Neuronal stem cell (in vitro differentiated cells): ENCODE results near the gene TMEM37.

Experiments
- DNase-seq: peaks from one replicate; pipeline ENCODE4 v3.0.0-alpha.2; 2013; ENCODE audit warnings: low spot score
- H2AFZ ChIP-seq: one replicate; pipeline ENCODE4 v1.6.1; 2013; ENCODE audit warnings: mild to moderate bottlenecking, low read length, inconsistent platforms
- H2AK5ac ChIP-seq: 2 replicates; pipeline ENCODE4 v1.6.1; 2013; ENCODE audit warnings: low read depth, mild to moderate bottlenecking, inconsistent platforms, low read length, moderate library complexity, mixed read lengths
- H2BK120ac ChIP-seq: 2 replicates; pipeline ENCODE4 v1.6.1; 2013; ENCODE audit warnings: low read depth, mild to moderate bottlenecking, inconsistent platforms, low read length, moderate library complexity, mixed read lengths
- H2BK12ac ChIP-seq: one replicate; pipeline ENCODE4 v1.6.1; 2013; ENCODE audit warnings: low read length, inconsistent platforms
- H2BK15ac ChIP-seq: 2 replicates; pipeline ENCODE4 v1.6.1; 2013; ENCODE audit warnings: mild to moderate bottlenecking, low read length, inconsistent platforms, mixed read lengths
- H2BK5ac ChIP-seq: one replicate; pipeline ENCODE4 v1.6.1; 2013; ENCODE audit warnings: inconsistent platforms, mild to moderate bottlenecking, low read length, moderate library complexity
- H3K14ac ChIP-seq: one replicate; pipeline ENCODE4 v1.6.1; 2013; ENCODE audit warnings: low read length, inconsistent platforms
- H3K18ac ChIP-seq: 2 replicates; pipeline ENCODE4 v1.6.1; 2013; ENCODE audit warnings: low read length, inconsistent platforms
- H3K23ac ChIP-seq: 2 replicates; pipeline ENCODE4 v1.6.1; 2013; ENCODE audit warnings: low read depth, mild to moderate bottlenecking, mixed read lengths, low read length, inconsistent platforms; ENCODE audit not compliant: poor library complexity
- H3K27ac ChIP-seq: replicated peaks from 3 replicates; pipeline ENCODE4 v1.5.1; 2013; ENCODE audit warnings: low read length, inconsistent platforms
- H3K27me3 ChIP-seq, 3 experiments: 2 replicates each; pipeline ENCODE4 v1.6.1; 2013; ENCODE audit warnings: low read length in 3 of 3, mild to moderate bottlenecking in 2 of 3, inconsistent platforms in 1 of 3, low read depth in 1 of 3, mixed read lengths in 1 of 3, moderate library complexity in 1 of 3; ENCODE audit not compliant: control insufficient read depth in 3 of 3, insufficient read depth in 3 of 3
- H3K36me3 ChIP-seq, 2 donors: replicated peaks in 1 of 2; 2 replicates each; pipeline ENCODE4 v1.6.1; 2013; ENCODE audit warnings: low read length in 2 of 2; ENCODE audit not compliant: control insufficient read depth in 2 of 2, insufficient read depth in 2 of 2
- H3K4ac ChIP-seq: 2 replicates; pipeline ENCODE4 v1.6.1; 2013; ENCODE audit warnings: inconsistent platforms, mild to moderate bottlenecking, low read length, moderate library complexity
- H3K4me1 ChIP-seq, 2 donors: 1 replicate in 1 of 2; 2 replicates in 1 of 2; pipeline ENCODE4 v1.6.1; 2013; ENCODE audit warnings: low read length in 2 of 2, low read depth in 1 of 2; ENCODE audit not compliant: control insufficient read depth in 2 of 2, insufficient read depth in 1 of 2
- H3K4me2 ChIP-seq: one replicate; pipeline ENCODE4 v1.6.1; 2013; ENCODE audit warnings: mild to moderate bottlenecking, low read length, inconsistent platforms; ENCODE audit not compliant: insufficient read depth, poor library complexity, severe bottlenecking
- H3K4me3 ChIP-seq, 2 donors: 2 replicates each; pipeline ENCODE4 v1.5.1; 2013; ENCODE audit warnings: low read length in 2 of 2, mild to moderate bottlenecking in 2 of 2, inconsistent platforms in 1 of 2, moderate library complexity in 1 of 2
- H3K79me1 ChIP-seq: one replicate; pipeline ENCODE4 v1.6.1; 2013; ENCODE audit warnings: low read depth, mild to moderate bottlenecking, inconsistent platforms, low read length, moderate library complexity
- H3K9ac ChIP-seq: one replicate; pipeline ENCODE4 v1.6.1; 2013; ENCODE audit warnings: mild to moderate bottlenecking, low read depth, low read length, inconsistent platforms; ENCODE audit not compliant: poor library complexity
- H3K9me3 ChIP-seq, 2 donors: replicated peaks in 1 of 2; 2 replicates each; pipeline versions ENCODE3 to v1.6.1; 2013; ENCODE audit warnings: low read length in 2 of 2, mild to moderate bottlenecking in 2 of 2, inconsistent platforms in 1 of 2, low read depth in 1 of 2, mixed read lengths in 1 of 2, moderate library complexity in 1 of 2; ENCODE audit not compliant: control insufficient read depth in 2 of 2, insufficient read depth in 1 of 2
- H4K8ac ChIP-seq: one replicate; pipeline ENCODE4 v1.6.1; 2013; ENCODE audit warnings: low read depth, mild to moderate bottlenecking, inconsistent platforms, low read length, moderate library complexity
- H4K91ac ChIP-seq: one replicate; pipeline ENCODE4 v1.6.1; 2013; ENCODE audit warnings: low read length, low read depth, mild to moderate bottlenecking, inconsistent platforms; ENCODE audit not compliant: poor library complexity
- WGBS, 2 donors: extraction: QIAGEN DNeasy Blood & Tissue Kit; methylation state at CpG; one replicate each; pipeline ENCODE4 v1.1.7; 2013; ENCODE audit warnings: missing lambda C conversion rate in 2 of 2, mixed read lengths in 1 of 2; ENCODE audit not compliant: insufficient read length in 2 of 2, insufficient replicate concordance in 1 of 2; ENCODE audit errors: extremely low coverage in 2 of 2; 5-methylcytosine and 5-hydroxymethylcytosine counted together

Gene TMEM37

DNA sequence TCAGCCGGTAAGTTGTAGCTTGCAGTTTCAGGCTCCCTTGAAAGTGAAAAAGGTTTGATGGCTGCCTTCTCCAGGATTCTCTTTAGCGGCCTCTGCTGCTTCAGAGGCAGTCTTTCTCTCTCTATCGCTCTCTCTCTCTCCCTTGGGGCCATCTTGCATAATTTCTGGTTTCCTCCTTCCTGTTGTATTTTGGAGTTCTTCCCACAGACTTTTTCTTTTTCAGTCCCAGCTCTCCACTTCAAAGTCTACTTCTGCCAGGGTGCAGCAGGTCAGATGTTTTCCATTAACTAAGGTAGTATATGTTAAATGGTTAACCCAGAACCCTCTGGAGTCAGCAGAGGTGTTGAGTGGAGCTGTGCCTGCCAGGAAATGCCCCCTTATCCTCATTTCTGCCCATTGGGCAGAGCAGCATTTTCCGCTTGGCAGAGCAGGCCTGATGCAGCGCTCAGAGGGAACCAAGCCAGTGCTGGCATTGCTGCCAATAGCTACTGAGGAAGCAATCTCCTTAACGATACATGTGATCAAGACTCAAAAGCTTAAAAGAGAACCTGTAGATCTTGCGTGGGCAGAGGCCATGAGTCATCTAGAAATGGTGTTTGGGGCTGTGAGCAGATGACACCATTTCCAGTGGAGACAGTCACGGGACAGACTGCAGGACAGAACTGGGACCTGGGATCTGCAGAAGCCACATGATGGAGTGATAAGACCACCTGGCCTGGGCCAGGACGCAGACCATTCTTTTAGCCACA, 44.1 kb upstream of the TMEM37 start:
- Histone ChIP-seq H2BK120ac (no peak overlapping the region), H3K27me3 (peaks cover 0 to 9% (median 0%) of the 10 kb centered on the region in 3 experiments), H3K4me1 (no peaks in the 10 kb centered on the region), H3K27ac (no peak overlapping the region), H3K36me3 (no peaks in the 10 kb centered on the region), H4K91ac (no peak overlapping the region), H3K4me2 (no peak overlapping the region), H3K14ac (no peak overlapping the region), H3K23ac (no peak overlapping the region), H2BK15ac (no peak overlapping the region), H4K8ac (no peak overlapping the region), H2BK12ac (no peak overlapping the region), H3K9ac (no peak overlapping the region), H3K79me1 (no peaks in the 10 kb centered on the region), H3K9me3 (no peaks in the 10 kb centered on the region), H3K4ac (no peak overlapping the region), H3K18ac (no peak overlapping the region), H2AFZ (peak overlapping the region; percentile 63), H2AK5ac (no peak overlapping the region), H2BK5ac (no peak overlapping the region), H3K4me3 (no peak overlapping the region)
- WGBS, 2 donors: no CpG with 5 or more reads among the region's 9 CpGs
- no peak for DNase-seq

DNA sequence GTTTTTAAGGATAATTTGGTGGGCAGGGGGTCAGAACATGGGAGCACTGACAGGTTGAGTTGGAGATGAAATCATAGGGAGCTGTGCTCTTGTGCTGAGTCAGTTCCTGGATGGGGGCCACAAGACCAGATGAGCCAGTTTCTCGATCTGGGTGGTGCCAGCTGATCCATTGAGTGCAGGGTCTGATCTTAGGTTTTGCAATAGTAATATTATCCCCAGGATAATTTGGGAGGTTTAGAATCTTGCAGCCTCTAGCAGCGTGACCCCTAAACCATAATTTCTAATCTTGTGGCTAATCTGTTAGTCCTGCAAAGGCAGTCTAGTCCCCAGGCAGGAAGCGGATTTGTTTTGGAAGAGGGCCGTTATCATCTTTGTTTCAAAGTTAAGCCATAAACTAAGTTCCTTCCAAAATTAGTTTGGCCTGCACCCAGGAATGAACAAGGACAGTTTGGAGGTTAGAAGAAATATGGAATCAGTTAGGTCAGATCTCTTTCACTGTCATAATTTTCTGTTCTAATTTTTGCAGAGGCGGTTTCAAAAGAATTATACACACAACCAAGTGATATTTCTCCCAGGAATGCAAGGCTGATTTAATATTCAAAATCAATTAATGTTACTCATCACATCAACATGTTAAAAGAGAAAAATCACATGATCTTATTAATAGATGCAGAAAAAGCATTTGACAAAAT, 41.9 kb upstream of the TMEM37 start:
- no peak overlapping the region for H2BK5ac ChIP-seq
- H2BK120ac ChIP-seq: no peak overlapping the region
- peak overlapping the region; percentile 17 for H4K8ac ChIP-seq
- H2AK5ac ChIP-seq: no peak overlapping the region
- H3K9me3 ChIP-seq: no peaks in the 10 kb centered on the region
- no CpG with 5 or more reads among the region's 5 CpGs for WGBS, 2 donors
- H3K9ac ChIP-seq: no peak overlapping the region
- no peak overlapping the region for H4K91ac ChIP-seq
- H3K18ac ChIP-seq: no peak overlapping the region
- H3K4me1 ChIP-seq: no peaks in the 10 kb centered on the region
- H2BK12ac ChIP-seq: no peak overlapping the region
- H2BK15ac ChIP-seq: no peak overlapping the region
- H3K4ac ChIP-seq: no peak overlapping the region
- no peak overlapping the region for H3K14ac ChIP-seq
- H3K36me3 ChIP-seq: no peaks in the 10 kb centered on the region
- H3K27ac ChIP-seq: no peak overlapping the region
- H3K23ac ChIP-seq: no peak overlapping the region
- no peak overlapping the region for H3K4me2 ChIP-seq
- H3K79me1 ChIP-seq: no peaks in the 10 kb centered on the region
- no peak overlapping the region for H3K4me3 ChIP-seq
- H3K27me3 ChIP-seq: no peaks in the 10 kb centered on the region
- H2AFZ ChIP-seq: no peak overlapping the region
- no peak for DNase-seq

- Histone ChIP-seq H3K27me3 (peaks cover 0 to 4% (median 0%) of the 10 kb centered on the region in 3 experiments), H3K23ac (no peak overlapping the region), H4K91ac (no peak overlapping the region), H2BK5ac (no peak overlapping the region), H2AFZ (no peak overlapping the region), H3K4me2 (no peak overlapping the region), H2AK5ac (no peak overlapping the region), H2BK15ac (no peak overlapping the region), H3K4ac (no peak overlapping the region), H3K4me1 (peaks cover 0 to 2% of the 10 kb centered on the region in 2 donors), H3K79me1 (peaks cover 2% of the 10 kb centered on the region), H2BK120ac (no peak overlapping the region), H3K36me3 (no peaks in the 10 kb centered on the region), H3K14ac (no peak overlapping the region), H2BK12ac (no peak overlapping the region), H3K9me3 (no peaks in the 10 kb centered on the region), H4K8ac (no peak overlapping the region), H3K9ac (no peak overlapping the region), H3K27ac (no peak overlapping the region), H3K4me3 (no peak overlapping the region), H3K18ac (no peak overlapping the region)
- DNase-seq: no peak
- no CpG with 5 or more reads among the region's 3 CpGs for WGBS, 2 donors
Observed at GRCh38 chr2:119393971-119394748, 37.5 kb upstream of the TMEM37 start.

DNA sequence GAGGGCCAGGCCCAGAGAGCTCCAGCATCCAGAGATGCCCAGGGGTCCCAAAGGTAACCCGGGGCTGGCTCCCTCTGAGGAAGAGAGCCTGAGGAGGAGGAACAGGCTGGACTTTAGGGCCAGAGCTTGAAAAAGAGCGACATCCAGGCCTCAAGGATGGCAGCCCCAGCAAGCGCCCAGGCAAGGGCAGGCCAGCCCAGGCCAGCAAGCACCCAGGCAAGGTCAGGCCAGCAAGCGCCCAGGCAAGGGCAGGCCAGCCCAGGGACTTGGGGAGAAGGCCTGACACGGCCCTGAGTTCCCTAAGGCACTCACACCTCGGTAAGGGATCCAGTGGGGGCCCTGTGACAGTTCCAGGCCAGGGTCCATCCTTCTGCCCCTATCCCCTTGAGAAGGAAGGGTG, 34.5 kb upstream of the TMEM37 start:
- H3K4me3 ChIP-seq: no peak overlapping the region
- H2AK5ac ChIP-seq: peak overlapping the region; percentile 61
- DNase-seq: no peak
- peaks cover 0 to 4% (median 0%) of the 10 kb centered on the region in 3 experiments for H3K27me3 ChIP-seq
- peaks cover 4% of the 10 kb centered on the region for H3K79me1 ChIP-seq
- H4K8ac ChIP-seq: peak overlapping the region; percentile 6
- no peak overlapping the region for H3K14ac ChIP-seq
- peak overlapping the region; percentile 41 for H3K18ac ChIP-seq
- no peak overlapping the region for H2BK120ac ChIP-seq
- no peak overlapping the region for H3K27ac ChIP-seq
- no peaks in the 10 kb centered on the region for H3K36me3 ChIP-seq
- H3K4me2 ChIP-seq: no peak overlapping the region
- no peak overlapping the region for H2BK12ac ChIP-seq
- H2BK5ac ChIP-seq: peak overlapping the region; percentile 69
- WGBS, 2 donors: no CpG with 5 or more reads among the region's 6 CpGs
- no peak overlapping the region for H3K9ac ChIP-seq
- peaks cover 0 to 2% of the 10 kb centered on the region in 2 donors for H3K4me1 ChIP-seq
- H2BK15ac ChIP-seq: peak overlapping the region; percentile 45
- H4K91ac ChIP-seq: no peak overlapping the region
- H3K4ac ChIP-seq: no peak overlapping the region
- H3K9me3 ChIP-seq: peaks cover 0 to 2% of the 10 kb centered on the region in 2 donors
- H3K23ac ChIP-seq: no peak overlapping the region
- H2AFZ ChIP-seq: no peak overlapping the region
